Upper lobe of right lung (tissue), 1 donor: ENCODE results near the gene ZNRF1. TPM values are rescaled to one million over a fixed set of nuclear protein-coding genes. Genes with fewer than 3 reads are reported as not detected.
A peak's percentile ranks its signal among the peaks of the same experiment; 100 is the strongest.

Source experiments
- ATAC-seq: fragments of 200-7000 bp; cut with Tn5 transposase; one replicate; pipeline ENCODE4 v1.9.1; 2020; ENCODE audit warnings: mild to moderate bottlenecking, moderate library complexity
- DNase-seq: peaks from one replicate; pipeline ENCODE4 v3.0.0-alpha.2; 2020
- H3K27ac ChIP-seq: fragments of 200-600 bp; one replicate; pipeline ENCODE4 v1.8.0; 2022
- H3K27me3 ChIP-seq: fragments of 200-600 bp; one replicate; pipeline ENCODE4 v1.8.0; 2022; ENCODE audit warnings: mild to moderate bottlenecking
- H3K36me3 ChIP-seq: fragments of 200-600 bp; one replicate; pipeline ENCODE4 v1.8.0; 2022
- H3K4me1 ChIP-seq: fragments of 200-600 bp; one replicate; pipeline ENCODE4 v1.8.0; 2022
- H3K4me3 ChIP-seq: fragments of 200-600 bp; one replicate; pipeline ENCODE4 v1.8.0; 2022; ENCODE audit warnings: mild to moderate bottlenecking
- H3K9me3 ChIP-seq: fragments of 200-600 bp; one replicate; pipeline ENCODE4 v1.8.0; 2022
- intact Hi-C: fragments of 100-400 bp; cut with DNase I; formaldehyde crosslinking; loops from one replicate; pipeline ENCODE4 v1.11.0; 2022
- total RNA-seq: library from RNA; stranded (reverse); fragmentation: NEBNext Ultra II Directional; extraction: Animal tissue kit (Norgen Biotek cat#: 25700); gene quantifications from one replicate; pipeline ENCODE4 v1.2.1, GENCODE V29; 2021
- TF ChIP-seq, protein P1 (sequence below): fragments of 200-600 bp; IDR thresholded peaks from one replicate; pipeline ENCODE4 v1.8.0; 2022; ENCODE audit warnings: antibody characterized with exemption
- donor health status: DM: no; HTN: yes; CAD: no; lungs with severe emphysema.

The ZNRF1 gene
- total RNA-seq, 1 donor from 2014 or later, result 21.3 TPM

DNA sequence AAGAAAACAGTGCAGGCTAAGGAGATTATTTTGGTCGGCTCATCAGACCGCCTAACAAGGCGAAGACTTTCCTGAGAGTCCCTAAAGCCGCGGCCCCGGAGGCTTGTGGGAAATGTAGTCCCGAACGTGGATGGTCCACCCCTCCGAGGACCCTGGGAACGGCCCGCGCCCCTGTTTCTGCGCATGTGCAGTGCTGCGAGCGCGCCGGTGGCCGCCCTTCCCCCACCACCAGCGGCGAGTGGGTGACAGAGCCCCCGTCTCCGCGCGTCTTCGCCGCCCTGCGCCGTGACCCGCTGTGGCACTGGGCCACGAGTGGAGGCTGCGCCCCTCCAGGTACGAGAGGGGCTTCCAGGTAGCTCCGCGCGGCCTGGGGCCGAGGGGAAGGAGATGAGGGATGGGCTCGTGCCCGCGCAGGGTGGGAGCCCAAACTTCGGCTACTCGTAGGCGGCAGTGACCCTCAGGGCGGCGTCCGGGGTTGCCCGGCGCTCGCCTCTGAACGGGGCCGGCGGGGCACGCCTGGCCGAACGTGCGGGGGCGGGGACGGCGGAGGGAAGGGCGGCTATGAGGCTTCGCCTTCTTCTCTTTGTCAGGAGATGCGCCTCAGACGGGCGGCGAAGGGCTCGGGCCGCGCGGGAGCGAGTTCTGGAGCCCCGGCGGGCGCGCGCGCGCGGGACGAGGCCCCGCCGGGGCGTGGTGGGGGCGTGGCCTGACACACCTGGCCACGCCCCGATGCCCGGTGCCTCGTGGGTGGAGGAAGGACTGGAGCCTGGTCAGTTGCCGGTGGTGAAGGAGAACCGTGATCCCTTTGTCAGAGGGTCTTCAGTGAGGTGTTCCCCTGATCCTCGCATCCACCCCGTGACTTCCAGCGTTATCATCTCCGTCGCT is 149.7 kb downstream of the ZNRF1 start, which contains the start of gene ZFP1:
ZFP1 (plus strand) TSS at position 214 of the 885 bp plus-strand sequence. CDS start 4,428 bp downstream, outside the sequence.
- peak; percentile 98 for ATAC-seq
- intact Hi-C loops, result no loop called here

DNA sequence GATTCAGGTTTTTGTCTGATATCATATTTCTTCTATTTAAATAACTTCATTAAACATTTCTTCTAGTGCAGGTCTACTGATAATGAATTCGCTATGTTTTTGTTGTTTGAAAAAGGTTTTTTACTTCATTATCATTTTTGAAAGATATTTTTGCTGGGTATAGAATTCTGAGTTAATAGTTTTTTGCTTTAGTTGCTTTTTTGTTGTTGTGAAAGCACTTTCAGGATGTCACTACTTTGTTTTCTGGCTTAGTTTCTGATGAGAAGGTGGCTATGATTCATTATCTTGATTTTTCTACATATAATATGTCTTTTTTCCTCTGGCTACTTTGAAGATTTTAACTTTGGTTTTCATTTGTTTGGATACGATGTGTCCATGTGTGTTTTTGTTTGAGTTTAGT is 153.0 kb downstream of the ZNRF1 start:
- Histone ChIP-seq H3K4me3 (no peak overlapping the region), H3K4me1 (no peaks in the 10 kb centered on the region), H3K36me3 (peaks cover 7% of the 10 kb centered on the region), H3K9me3 (peaks cover 9% of the 10 kb centered on the region), H3K27me3 (no peaks in the 10 kb centered on the region), H3K27ac (no peak overlapping the region)
- TF ChIP-seq, protein P1, sequence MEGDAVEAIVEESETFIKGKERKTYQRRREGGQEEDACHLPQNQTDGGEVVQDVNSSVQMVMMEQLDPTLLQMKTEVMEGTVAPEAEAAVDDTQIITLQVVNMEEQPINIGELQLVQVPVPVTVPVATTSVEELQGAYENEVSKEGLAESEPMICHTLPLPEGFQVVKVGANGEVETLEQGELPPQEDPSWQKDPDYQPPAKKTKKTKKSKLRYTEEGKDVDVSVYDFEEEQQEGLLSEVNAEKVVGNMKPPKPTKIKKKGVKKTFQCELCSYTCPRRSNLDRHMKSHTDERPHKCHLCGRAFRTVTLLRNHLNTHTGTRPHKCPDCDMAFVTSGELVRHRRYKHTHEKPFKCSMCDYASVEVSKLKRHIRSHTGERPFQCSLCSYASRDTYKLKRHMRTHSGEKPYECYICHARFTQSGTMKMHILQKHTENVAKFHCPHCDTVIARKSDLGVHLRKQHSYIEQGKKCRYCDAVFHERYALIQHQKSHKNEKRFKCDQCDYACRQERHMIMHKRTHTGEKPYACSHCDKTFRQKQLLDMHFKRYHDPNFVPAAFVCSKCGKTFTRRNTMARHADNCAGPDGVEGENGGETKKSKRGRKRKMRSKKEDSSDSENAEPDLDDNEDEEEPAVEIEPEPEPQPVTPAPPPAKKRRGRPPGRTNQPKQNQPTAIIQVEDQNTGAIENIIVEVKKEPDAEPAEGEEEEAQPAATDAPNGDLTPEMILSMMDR, result no peak
- ATAC-seq (no peak), DNase-seq (no peak)
- intact Hi-C loops, result no loop called here

More for the DNA sequence above, 149.7 kb downstream of the ZNRF1 start, which contains the start of gene ZFP1:
- DNase-seq, result peak; percentile 98
- H3K36me3 ChIP-seq, result no peaks in the 10 kb centered on the region
- H3K9me3 ChIP-seq, result peaks cover 9% of the 10 kb centered on the region
- H3K4me1 ChIP-seq, result no peaks in the 10 kb centered on the region
- TF ChIP-seq, protein P1, result no peak
- no peaks in the 10 kb centered on the region for H3K27me3 ChIP-seq
- H3K27ac ChIP-seq, result peak within 1 kb of the TSS; percentile 95
- H3K4me3 ChIP-seq, result peak within 1 kb of the TSS; percentile 98

DNA sequence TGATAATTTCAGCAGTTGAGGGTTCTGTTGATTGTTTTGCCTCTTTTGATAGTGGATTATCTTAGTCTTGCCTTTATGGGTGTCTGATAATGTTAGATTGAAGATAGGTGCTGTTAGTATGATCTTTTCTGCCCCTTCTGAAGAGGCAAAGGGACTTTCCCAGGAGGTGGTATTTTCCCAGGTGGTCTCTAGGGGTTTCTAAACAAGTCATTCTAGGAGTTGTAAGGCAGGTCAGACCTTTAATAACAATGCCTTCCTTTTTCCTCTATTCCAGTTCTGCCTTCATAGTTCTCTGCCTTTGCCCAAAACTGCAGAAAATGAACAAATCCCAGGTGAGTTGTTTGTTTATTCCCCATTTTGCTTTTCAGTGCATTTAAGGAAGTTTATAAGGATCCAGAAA is 153.8 kb downstream of the ZNRF1 start:
- TF ChIP-seq, protein P1, result no peak
- intact Hi-C loops, result no loop called here

DNA sequence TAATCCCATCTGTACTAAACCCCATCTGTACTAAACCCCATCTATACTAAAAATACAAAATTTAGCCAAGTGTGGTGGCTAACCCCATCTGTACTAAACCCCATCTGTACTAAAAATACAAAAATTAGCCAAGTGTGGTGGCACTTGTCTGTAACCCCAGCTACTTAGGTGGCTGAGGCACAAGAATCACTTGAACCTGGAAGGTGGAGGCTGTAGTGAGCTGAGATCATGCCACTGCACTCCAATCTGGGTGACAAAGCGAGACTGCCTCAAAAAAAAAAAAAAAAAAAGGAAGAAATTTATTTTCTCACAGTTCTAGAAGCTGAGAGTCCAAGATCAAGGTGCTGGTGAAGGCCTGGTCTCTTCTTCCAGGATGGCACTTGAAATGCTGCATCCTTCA is 161.6 kb downstream of the ZNRF1 start:
- Histone ChIP-seq H3K4me3 (no peak overlapping the region), H3K36me3 (peaks cover 2% of the 10 kb centered on the region), H3K9me3 (peaks cover 3% of the 10 kb centered on the region), H3K27ac (no peak overlapping the region), H3K4me1 (no peaks in the 10 kb centered on the region), H3K27me3 (no peaks in the 10 kb centered on the region)
- intact Hi-C loops, result no loop called here
- no peak for ATAC-seq
- TF ChIP-seq, protein P1, result no peak
- DNase-seq, result no peak

More for the DNA sequence above, 153.8 kb downstream of the ZNRF1 start:
- Histone ChIP-seq H3K27me3 (no peaks in the 10 kb centered on the region), H3K9me3 (peaks cover 9% of the 10 kb centered on the region), H3K36me3 (peaks cover 7% of the 10 kb centered on the region), H3K27ac (no peak overlapping the region), H3K4me3 (no peak overlapping the region), H3K4me1 (no peaks in the 10 kb centered on the region)
- ATAC-seq (no peak), DNase-seq (no peak)

Other genes starting within 250 kb of the ZNRF1 start
- gene FA2H, start 224.2 kb upstream of the ZNRF1 start, total RNA-seq, result 2.1 TPM
- 51.6 TPM for gene WDR59, start 13.9 kb upstream of the ZNRF1 start, total RNA-seq
- 10.7 TPM for gene LDHD, start 117.8 kb downstream of the ZNRF1 start, total RNA-seq
- gene ZFP1, start 149.5 kb downstream of the ZNRF1 start, total RNA-seq, result 9.8 TPM
- 0.78 TPM for gene CTRB2, start 208.1 kb downstream of the ZNRF1 start, total RNA-seq
- gene CTRB1, start 220.0 kb downstream of the ZNRF1 start, total RNA-seq, result not detected